ENCODE measurements around the gene VPS29.
A peak's percentile ranks its signal among the peaks of the same experiment; 100 is the strongest.

The VPS29 gene

GRCh38 chr12:110451263-110451662 lies 50.6 kb downstream of the VPS29 start:
- TF ChIP-seq CTCF (IDR thresholded peaks at IDR 0.05) = no peak
- intact Hi-C loops (cut with DNase I; ENCODE audit: low total_unique reads) = no loop called here
- H3K4me3 ChIP-seq = no peak overlapping the region
- H3K27me3 ChIP-seq = no peaks in the 10 kb centered on the region
- peaks cover 22 to 48% (median 28%) of the 10 kb centered on the region in 3 donors for H3K36me3 ChIP-seq
- no peak for DNase-seq
- H3K27ac ChIP-seq = no peak overlapping the region
- peaks cover 0 to 23% (median 19%) of the 10 kb centered on the region in 4 donors for H3K4me1 ChIP-seq
- H3K9me3 ChIP-seq = no peaks in the 10 kb centered on the region

- Histone ChIP-seq H3K27ac (peak within 1 kb of the TSS; percentile 93 to 95), H3K9me3 (no peaks in the 10 kb centered on the region), H3K4me1 (peaks cover 0 to 26% (median 19%) of the 10 kb centered on the region in 4 donors), H3K4me3 (peak within 1 kb of the TSS; percentile 90 to 92), H3K27me3 (no peaks in the 10 kb centered on the region), H3K36me3 (peaks cover 17 to 48% (median 22%) of the 10 kb centered on the region in 3 donors)
- intact Hi-C loops (cut with DNase I; ENCODE audit: low total_unique reads) = no loop called here
- TF ChIP-seq CTCF (IDR thresholded peaks at IDR 0.05) = peak; percentile 77 to 91
- DNase-seq = peak; percentile 97
These were observed 52.0 kb downstream of the VPS29 start, which contains the start of gene ARPC3 for GRCh38 chr12:110449799-110450497. TSS of gene ARPC3 (minus strand) at chr12:110450337. CDS start at chr12:110450260, 77 bp downstream.

- Histone ChIP-seq H3K27ac (no peak overlapping the region), H3K9me3 (no peaks in the 10 kb centered on the region), H3K36me3 (peaks cover 56 to 78% (median 60%) of the 10 kb centered on the region in 3 donors), H3K4me1 (peaks cover 0 to 23% (median 17%) of the 10 kb centered on the region in 4 donors), H3K27me3 (no peaks in the 10 kb centered on the region), H3K4me3 (no peak overlapping the region)
- no peak for TF ChIP-seq CTCF (IDR thresholded peaks at IDR 0.05)
- no peak for DNase-seq
- intact Hi-C loops (cut with DNase I; ENCODE audit: low total_unique reads) = no loop called here
These were observed 57.5 kb downstream of the VPS29 start for GRCh38 chr12:110444455-110444854.
